GM04504 (cell line): ENCODE measurements around the gene PDE8B.

Experiments used
- DNase-seq: peaks from one replicate; pipeline ENCODE4 v3.0.0-alpha.2; 2012; ENCODE audit warnings: low read depth

PDE8B gene

DNA sequence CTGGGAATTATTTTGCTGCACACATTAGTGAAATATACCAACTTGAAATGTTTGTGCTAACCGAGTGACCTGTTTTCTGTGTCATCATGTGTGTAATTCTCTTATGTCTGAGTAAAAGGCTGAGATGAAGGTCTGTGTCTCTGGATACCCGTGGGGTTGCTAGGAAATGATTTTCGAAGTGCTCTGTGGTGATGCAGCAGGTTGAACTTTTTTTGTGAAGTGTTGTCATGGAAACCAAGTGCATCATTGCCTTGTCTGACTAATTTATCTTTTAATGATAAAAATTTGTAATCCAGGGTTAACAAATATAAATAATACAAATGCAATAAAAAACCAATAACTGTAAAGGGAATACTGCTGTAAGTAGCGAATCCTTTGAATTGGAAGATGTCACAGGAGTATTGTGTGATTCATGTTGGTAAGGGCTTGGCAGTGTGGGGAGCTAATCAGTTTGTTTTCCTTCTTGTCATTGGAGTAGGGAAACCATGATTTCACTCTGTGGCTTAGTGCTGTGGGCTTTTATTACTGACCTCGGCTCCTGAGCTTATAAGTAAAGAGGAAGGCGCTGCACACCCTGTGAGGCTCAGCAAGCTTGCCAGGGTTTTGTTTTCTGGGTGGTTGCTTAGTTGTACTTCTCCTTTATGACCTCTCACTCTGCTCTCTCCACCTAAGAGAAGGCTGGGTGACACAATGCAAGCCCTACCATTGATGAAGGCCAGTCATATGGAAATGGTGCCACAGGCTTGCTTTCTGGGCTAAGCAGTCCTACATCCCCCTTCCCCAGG, 22.3 kb downstream of the PDE8B start:
- DNase-seq: no peak

DNA sequence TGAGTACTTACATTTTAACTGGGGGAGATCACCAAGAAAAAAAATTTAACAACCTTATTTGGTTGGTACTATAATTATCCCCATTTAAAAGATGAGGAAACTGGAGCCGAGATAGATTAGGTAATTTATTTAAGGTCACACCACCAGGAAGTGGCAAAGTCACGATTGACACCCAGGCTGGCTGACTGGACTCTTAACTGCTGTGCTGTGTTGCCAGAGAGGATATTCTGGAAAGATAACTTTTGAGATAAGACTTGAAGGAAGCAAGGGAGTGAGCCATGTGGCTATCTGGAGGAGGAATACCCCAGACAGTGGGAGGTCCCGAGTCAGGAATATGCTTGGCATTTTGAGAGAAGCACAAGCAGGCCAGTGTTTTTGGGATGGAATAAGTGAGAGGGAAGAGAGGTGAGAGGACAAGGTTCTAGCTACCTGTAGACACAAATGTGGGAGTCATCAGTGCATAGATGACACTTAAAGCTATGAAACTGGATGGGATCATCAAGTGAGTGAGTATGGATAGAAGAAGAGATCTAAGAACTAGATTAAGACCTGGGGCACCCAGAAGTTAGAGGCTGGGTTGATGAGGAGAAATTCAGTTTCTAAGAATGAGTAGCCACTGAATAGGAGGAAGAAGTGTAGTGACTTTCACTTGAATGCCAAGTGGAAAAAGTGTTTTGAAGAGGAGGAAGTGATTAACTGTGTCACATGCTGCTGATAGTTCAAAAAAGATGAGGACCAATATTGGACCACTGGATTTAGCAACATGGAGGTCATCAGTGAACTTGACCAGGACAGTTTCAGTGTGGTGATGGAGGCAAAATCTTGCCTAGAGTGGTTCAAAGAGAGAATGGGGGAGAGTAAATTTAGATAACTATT, 25.6 kb downstream of the PDE8B start:
- no peak for DNase-seq

DNA sequence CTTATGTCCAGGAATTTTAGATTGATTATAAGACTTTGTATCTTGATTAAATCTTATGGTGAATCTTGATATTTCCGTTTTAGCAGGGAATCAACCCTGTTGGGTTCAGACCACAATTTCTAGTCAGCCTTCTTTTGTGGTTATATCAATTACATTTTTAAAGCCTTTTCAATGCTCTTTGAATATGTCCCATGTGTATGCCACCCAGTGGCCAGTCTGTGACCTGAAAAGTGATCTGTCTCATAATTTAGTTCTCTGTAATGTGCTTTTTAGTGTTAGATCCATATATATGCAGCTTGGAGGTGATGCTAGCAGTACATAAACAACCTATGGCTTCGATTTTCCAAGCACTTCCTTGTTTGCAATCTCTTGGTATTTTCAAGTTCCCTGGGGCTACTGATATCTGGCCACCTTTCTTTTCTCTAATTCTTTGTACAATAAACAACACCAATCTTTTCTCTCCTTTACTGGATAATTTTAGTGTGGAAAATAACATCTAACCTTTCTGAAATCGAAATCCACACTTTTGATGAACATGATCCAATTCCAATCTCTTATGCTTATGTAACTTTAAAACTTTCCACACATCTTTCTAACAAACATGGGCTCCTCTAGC, 28.8 kb downstream of the PDE8B start:
- no peak for DNase-seq

DNA sequence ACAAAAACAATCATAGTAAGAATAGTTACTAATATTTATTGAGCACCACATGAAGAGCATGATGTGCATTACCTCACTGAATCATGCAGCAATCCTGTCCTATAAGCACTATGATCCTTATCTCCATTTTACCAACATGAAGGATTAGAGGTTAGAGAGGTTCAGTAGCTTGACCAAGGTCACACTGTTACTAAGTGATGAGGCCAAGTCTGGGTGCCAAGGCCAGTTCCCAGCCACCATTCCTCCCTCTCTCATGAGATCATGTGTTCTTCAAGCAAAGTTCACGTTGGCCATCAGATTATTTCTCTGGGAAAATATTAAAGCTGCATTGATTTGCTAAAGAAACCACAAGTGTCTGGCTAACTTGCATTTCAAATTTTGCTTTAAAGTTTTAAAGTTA, 31.0 kb downstream of the PDE8B start:
- no peak for DNase-seq

DNA sequence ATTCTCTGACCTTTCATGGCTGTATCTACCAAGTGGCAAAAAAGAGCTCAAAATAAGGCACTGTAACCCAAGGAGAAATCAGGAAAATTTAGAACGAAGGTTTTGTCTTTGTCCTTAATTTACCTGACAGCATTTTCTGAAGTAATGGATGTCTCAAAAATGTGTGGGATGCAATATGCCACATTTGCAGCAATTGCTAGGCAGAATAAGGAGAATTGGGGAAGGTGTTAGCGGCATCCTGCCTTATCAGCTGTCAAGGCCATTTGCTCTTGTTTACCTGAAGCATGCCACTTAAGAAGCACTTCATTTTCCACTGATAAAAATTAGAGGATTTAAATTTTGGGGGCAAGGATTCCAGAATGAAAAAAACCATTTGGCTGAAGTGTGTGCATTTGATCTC, 39.0 kb downstream of the PDE8B start:
- no peak for DNase-seq

DNA sequence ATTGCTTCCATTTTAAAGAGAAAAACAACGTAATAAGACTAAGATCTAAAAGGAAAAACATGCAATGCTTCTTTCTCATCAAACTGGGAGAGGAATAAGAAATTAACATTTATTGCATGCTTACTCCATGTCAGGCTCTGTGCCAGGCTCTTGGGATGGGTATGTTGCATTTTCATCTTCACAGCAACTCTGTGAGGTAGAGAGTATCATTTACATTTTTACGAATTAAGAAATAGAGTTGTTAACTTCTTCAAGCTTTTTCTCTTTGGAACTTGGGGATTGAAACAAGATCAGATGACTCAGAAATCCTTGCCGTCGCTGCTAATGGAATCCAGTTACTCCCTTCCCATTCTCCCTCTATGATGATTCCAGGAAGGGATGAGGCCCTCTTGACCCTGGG, 39.5 kb downstream of the PDE8B start:
- no peak for DNase-seq

DNA sequence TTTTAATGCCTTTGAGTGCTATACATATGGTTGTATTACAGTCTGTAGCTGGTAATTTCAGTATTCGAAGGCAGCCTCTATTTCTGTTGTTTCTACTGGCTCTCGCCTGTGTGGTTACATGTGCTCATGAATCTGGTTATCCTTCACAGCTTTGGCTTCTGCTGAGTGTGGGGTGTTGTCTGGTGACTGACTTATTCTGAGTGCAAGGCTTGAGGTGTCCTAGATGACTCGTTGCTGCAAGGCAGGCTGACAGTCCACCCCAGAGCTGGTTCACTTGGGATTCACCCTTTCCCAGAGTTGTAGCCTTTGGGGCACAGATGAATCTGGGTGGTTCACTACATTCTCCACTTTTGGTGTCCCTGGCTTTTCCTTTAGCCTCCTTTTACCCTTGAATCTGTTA, 41.4 kb downstream of the PDE8B start:
- DNase-seq: no peak

DNA sequence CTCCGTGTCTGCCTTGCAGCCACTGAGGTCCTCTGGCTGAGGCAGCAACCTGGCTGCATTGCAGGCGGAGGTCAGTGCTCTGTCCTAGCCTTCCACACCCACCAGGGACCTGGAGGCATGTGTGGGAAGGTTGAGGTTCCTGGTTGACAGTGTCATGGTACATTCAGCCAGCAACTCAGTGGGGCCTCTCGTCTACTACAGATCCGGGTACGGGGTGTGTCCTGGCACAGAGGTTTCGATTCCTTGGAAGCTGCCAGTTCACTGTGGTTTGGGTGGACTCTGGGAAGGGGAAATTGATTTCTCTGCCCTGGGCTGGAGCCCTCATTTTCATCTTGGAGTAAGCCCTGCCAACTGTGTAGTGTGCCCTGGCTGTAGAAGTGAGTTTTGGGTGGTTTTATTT, 45.1 kb downstream of the PDE8B start:
- no peak for DNase-seq

DNA sequence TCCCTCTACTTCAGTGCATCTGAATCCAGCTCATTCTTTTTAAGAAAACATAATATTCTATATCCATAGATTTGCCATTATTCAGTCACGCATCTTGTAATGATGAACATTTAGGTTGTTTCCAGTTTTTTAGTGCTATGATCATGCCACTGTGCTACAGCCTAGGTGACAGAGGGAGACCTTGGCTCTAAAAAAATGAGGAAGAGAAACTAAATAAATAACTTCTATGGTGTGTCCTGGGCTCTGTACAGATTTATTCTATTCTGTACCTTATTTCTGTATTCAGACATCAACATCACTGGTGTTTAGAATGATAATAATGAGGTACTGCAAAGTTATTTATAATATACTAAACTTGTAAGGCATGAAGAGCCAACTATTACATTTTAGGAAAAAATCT, 45.9 kb downstream of the PDE8B start:
- no peak for DNase-seq

DNA sequence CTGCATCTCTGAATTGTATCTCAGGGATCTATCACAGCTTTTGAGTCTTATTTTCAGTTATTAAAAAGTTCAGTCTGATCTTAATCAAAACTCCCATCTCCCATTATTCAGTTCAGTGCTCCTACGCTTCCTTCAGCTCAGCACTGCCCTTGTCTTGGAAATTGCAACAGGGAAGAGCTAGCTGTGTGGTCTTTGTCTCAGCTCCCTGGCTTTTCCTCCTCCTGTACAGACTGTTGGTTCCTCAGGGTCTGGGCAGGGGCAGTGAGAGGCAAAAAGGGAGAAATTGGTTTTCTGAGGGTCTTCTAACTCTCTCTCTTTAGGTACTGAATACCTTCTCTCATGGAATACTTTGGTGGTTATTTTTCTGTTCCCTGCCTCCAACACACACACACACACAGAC, 48.2 kb downstream of the PDE8B start:
- no peak for DNase-seq

DNA sequence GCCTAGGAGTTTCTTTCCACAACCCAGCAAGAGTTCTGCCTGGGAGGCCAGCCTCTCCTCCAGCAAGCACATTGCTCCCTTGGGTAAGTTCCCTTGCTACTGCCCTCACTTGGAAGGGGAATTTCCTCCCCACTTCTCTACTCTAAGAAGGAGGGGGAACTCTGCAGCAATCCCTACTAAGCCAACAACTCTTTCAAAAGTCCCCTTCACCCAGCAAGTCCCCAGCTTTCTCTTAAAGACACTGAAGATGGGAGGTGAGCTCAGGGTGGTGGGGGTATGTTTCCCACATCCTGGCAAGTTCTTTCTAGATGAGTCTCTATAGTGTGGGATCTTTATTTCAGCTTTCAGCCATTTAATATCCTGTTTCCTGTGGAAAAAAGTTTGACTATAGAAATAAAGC, 49.0 kb downstream of the PDE8B start:
- DNase-seq: no peak

DNA sequence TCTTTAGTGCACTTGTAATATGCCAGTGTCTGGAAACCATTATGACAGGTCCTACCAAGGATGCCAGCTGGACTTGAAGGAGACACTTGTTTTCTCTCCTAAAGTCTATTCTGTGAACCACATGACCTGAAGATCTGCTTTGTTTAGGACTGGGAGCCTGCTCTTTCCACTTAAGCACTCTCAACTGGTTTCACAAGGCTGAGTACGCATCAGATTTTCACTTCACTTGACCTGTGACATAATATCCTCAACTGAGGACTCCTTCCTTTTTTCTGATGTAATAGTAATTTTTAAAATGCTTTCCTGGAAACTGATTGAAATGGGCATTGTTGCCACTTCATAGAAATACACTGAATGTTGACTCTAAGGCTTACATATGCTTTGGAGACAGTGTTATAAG, 52.2 kb downstream of the PDE8B start:
- DNase-seq: no peak

DNA sequence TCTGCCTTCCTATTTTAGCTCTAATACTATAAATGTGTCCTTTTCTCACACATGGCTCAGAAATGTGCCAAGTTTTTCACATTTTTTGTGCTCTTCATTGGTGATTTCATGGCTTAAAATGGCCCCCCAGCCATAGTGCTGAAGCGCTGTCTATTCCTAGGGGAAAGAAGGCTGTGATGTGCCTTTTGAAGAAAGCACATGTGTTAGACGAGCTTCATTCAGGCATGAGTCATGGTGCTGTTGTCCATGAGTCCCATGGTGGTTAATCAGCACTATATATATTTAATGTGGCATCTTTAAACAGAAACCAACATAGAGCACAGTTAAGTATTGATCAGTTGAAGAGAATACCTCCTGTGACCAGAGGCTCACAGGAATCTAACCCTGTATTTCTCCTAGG, 55.8 kb downstream of the PDE8B start:
- peak; percentile 36 for DNase-seq

DNA sequence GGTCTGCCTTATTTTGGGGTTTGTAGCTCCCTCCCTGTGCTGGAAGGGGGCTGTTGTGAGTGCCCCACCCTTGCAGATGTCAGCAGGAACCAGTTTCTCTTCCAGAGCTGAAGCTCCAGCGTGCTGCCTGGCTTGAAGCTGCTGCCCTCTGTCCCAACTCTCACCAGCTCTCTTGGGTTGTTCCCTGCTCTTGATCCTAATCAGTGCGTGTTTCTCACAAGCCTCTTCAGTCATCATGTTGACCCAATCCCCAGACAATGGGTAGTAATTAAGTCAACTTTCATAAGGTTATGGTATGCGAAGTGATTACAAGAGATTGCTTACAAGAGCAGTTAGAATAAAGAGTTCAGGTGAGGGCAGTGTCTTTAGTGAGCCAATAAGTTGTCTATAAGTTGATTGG, 57.0 kb downstream of the PDE8B start:
- DNase-seq: no peak

DNA sequence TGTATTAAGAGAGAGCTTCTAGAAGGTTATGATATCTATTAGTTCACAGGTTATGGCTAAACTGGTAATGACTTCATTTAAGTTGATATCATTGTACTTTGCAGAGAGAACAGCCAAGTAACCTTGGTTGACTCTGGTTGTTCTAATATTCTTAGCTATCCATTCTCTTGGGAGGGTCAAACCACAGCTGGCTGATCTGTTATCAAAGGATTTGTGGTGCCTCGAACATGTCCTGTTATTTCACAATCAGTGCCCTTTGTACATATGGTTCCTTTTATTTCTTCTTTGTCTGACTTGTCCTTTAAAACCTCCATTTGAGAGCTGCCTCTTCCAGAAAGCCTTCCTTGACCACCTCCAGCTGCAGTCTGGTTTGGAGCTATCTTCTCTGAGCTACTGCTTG, 61.7 kb downstream of the PDE8B start:
- no peak for DNase-seq

DNA sequence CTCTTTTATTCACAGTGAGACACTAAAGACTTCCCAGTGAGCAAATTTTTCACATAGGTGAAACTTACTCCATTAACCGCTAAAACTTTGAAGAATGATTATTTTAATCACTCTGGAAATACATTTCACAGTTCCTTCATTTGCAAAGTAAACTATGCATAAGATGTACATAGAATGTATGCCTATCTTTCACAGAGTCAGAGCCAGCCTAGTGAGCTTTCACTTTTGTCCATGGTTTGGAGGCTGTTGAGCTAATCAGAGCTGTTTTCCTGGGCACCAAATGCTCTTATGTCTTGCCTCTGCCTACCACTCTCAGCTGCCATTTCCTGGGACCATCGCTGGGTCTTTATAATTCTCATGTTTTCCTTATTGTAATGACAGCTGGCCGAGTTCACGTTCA, 67.3 kb downstream of the PDE8B start:
- no peak for DNase-seq

DNA sequence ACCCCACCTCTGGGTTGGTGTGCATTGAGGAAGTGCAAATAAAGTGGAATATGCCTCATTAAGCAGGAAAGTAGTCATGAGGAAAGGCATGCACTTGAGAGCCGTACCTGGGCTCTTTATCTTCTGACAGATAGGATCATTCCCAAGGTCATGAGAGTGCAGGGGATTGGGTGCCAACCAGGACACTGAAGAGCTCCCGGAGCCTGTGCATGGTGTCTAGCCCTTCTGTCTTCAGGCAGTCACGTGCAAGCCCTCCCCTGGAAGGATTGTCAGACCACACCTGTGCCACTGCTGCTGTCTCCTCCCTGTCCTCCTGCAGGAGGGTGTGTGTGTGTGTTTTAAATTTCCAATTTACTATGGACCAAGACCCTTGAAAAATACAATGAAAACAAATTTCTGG, 69.6 kb downstream of the PDE8B start:
- no peak for DNase-seq

DNA sequence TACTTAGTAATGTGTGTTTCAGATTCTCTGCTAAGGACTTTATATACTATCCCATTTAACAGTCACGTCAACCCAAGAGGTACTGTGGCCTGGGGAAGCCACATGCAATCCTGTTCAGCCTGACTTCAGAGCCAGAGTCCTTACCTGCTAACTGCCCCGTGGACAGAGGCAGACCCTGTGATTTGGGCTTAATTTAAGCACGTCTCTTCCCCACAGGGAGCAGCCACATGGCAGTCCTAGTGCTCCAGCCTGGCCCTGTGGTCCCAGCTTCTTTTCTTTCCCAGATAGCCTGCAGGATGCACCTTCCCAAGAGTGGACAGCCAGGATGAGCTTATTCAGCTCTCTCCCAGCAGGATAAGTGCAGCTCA, 71.5 kb downstream of the PDE8B start:
- no peak for DNase-seq

DNA sequence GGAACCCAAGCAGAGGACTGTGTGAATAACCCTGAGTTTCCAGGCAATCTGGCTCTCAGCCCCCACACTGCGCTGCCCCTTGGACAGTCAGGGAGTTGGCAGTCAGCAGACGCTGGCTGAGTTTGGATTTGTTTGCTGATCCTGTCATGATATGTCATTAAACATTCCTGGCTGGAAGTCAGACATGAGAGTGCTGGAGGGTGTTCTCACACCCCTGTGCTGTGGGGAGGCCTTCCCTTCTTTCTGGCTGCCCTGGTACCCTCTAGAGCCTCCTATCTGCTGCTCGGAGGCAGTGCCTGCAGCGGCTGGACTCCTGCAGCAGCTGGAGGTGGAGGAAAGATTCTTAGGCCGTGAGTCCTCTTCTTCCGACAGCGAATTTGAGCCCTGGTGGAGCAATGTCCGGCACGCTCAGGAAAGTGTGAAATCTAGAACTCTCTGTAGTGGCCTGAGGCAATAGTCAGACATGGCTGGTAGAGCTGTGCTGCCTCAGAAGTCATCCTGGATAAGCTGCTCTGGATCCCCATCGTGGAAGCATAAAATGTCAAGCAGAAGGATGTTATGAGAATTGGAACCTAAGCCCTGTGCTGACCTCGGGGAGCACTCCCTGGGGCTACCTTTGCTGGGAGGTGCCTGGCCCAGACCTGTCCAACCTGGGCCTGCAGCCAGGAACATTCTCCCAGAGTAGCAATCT, 72.0 kb downstream of the PDE8B start:
- peak; percentile 86 for DNase-seq

DNA sequence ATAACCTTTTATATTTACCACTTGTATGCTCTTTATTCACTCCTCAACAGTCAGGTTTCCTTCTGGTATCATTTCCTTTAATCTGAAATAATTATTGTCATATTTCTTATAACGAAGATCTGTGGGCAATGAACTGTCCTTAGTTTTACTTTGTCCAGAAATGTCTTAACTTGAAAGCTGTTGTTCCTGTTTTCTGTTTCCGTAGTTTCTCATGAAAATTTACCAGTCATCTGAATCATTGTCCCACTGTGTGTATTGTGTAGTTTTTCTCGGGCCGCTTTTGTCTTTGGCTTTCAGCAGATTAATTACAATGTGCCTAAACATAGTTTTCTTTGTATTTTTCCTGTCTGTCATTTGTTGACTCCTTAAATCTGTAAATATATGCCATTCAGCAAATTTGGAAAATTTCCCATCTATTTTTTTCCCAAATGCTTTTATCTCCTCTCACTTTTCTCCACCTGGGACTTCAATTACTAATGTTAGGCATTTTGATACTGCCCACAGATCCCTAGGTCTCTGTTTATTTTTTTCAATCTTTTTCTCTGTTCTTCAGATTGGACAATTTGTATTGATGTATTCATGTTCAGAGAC, 74.9 kb downstream of the PDE8B start:
- no peak for DNase-seq

DNA sequence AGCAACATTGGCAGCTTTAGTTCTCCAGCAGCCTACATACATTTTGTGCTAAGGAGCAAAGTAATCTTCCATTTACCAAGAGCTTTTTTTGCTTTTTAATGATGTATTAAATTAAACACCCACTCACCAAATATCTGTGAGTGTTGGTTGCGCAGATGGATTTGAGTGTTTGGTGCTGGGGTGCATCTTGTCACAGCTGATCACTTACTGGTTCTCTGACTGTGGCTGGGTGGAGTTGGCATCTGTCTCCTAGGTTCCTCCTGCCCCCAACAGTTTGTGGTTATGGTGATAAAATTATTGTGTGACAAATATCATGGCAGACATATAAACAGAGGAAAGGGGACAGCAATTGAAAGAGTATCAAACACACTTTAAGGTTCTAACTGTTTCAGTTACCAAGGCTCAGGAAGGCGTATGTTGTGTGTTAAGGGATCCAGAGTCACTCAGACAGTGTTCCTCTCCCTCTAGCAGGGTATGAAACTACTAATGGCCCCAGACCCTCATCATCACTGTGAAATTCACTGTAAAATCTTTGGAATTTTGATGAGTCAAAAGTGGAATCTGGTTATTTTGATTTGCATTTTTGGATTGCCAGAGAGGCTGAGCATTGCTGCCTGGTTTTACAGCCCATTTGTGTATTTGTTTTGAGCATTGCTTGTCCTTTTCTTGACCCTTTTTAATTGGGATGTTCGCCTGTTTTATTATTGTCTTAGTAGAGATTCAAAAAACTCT, 81.7 kb downstream of the PDE8B start:
- peak; percentile 58 for DNase-seq
